HUES48 (cell line): ENCODE results near the gene MYH14.

ENCODE experiments used
- H3K27ac ChIP-seq: one replicate; pipeline ENCODE4 v1.7.0; 2013; ENCODE audit warnings: low read depth, low read length, inconsistent platforms
- H3K27me3 ChIP-seq: 2 replicates; pipeline ENCODE4 v1.6.1; 2013; ENCODE audit warnings: mild to moderate bottlenecking, low read length; ENCODE audit not compliant: control insufficient read depth, insufficient read depth
- H3K36me3 ChIP-seq: 2 replicates; pipeline ENCODE4 v1.6.1; 2013; ENCODE audit warnings: low read length; ENCODE audit not compliant: control insufficient read depth, insufficient read depth
- H3K4me1 ChIP-seq: 2 replicates; pipeline ENCODE4 v1.6.1; 2013; ENCODE audit warnings: mild to moderate bottlenecking, low read length; ENCODE audit not compliant: control insufficient read depth, insufficient read depth
- H3K4me3 ChIP-seq: 2 replicates; pipeline ENCODE4 v1.5.1; 2013; ENCODE audit warnings: mild to moderate bottlenecking, low read depth, low read length
- H3K9ac ChIP-seq: 2 replicates; pipeline ENCODE4 v1.6.1; 2013; ENCODE audit warnings: mild to moderate bottlenecking, low read depth, low read length, moderate library complexity
- H3K9me3 ChIP-seq: 2 replicates; pipeline ENCODE4 v1.6.1; 2013; ENCODE audit warnings: low read length; ENCODE audit not compliant: control insufficient read depth, insufficient read depth

Gene MYH14

GRCh38 chr19:50203281-50204080 is at the start of gene MYH14:
Gene MYH14, plus strand, starts transcription at chr19:50203622. Its CDS starts 6,744 bp downstream, at chr19:50210366.
- no peaks in the 10 kb centered on the region for H3K36me3 ChIP-seq
- H3K27ac ChIP-seq = no peak within 1 kb of the TSS
- peak within 1 kb of the TSS; percentile 61 for H3K4me3 ChIP-seq
- peaks cover 14% of the 10 kb centered on the region for H3K27me3 ChIP-seq
- H3K4me1 ChIP-seq = peaks cover 6% of the 10 kb centered on the region; the same call in 1 of the 2 replicates
- H3K9me3 ChIP-seq = no peaks in the 10 kb centered on the region
- H3K9ac ChIP-seq = no peak within 1 kb of the TSS

GRCh38 chr19:50154529-50154928 is 48.9 kb upstream of the MYH14 start:
- peaks cover 26% of the 10 kb centered on the region for H3K9me3 ChIP-seq
- H3K27ac ChIP-seq = no peak overlapping the region
- H3K9ac ChIP-seq = no peak overlapping the region
- no peak overlapping the region for H3K4me3 ChIP-seq
- no peaks in the 10 kb centered on the region for H3K4me1 ChIP-seq
- no peaks in the 10 kb centered on the region for H3K36me3 ChIP-seq
- no peaks in the 10 kb centered on the region for H3K27me3 ChIP-seq

GRCh38 chr19:50155520-50156109 is 47.8 kb upstream of the MYH14 start:
- H3K9me3 ChIP-seq = peaks cover 26% of the 10 kb centered on the region
- no peaks in the 10 kb centered on the region for H3K27me3 ChIP-seq
- H3K36me3 ChIP-seq = no peaks in the 10 kb centered on the region
- H3K9ac ChIP-seq = no peak overlapping the region
- no peaks in the 10 kb centered on the region for H3K4me1 ChIP-seq
- H3K27ac ChIP-seq = no peak overlapping the region
- no peak overlapping the region for H3K4me3 ChIP-seq

- Histone ChIP-seq H3K9ac (no peak overlapping the region), H3K36me3 (no peaks in the 10 kb centered on the region), H3K4me3 (no peak overlapping the region), H3K4me1 (no peaks in the 10 kb centered on the region), H3K27me3 (no peaks in the 10 kb centered on the region), H3K9me3 (peaks cover 29% of the 10 kb centered on the region), H3K27ac (no peak overlapping the region)
These were observed 44.8 kb upstream of the MYH14 start for GRCh38 chr19:50158577-50158976.

- Histone ChIP-seq H3K36me3 (no peaks in the 10 kb centered on the region), H3K4me3 (no peak overlapping the region), H3K4me1 (no peaks in the 10 kb centered on the region), H3K27me3 (no peaks in the 10 kb centered on the region), H3K9ac (no peak overlapping the region), H3K9me3 (peaks cover 30% of the 10 kb centered on the region), H3K27ac (no peak overlapping the region)
These were observed 44.3 kb upstream of the MYH14 start for GRCh38 chr19:50159078-50159477.

- no peak within 1 kb of the TSS for H3K27ac ChIP-seq
- no peak within 1 kb of the TSS for H3K9ac ChIP-seq
- H3K9me3 ChIP-seq = peaks cover 33% of the 10 kb centered on the region
- no peaks in the 10 kb centered on the region for H3K36me3 ChIP-seq
- H3K4me3 ChIP-seq = no peak within 1 kb of the TSS
- H3K4me1 ChIP-seq = no peaks in the 10 kb centered on the region
- H3K27me3 ChIP-seq = no peaks in the 10 kb centered on the region
These were observed 40.4 kb upstream of the MYH14 start, which contains the start of gene IZUMO2 for GRCh38 chr19:50162988-50163387. Gene IZUMO2, minus strand, starts transcription at chr19:50163281. Its CDS starts 87 bp downstream, at chr19:50163194.

GRCh38 chr19:50167314-50167721 is 36.1 kb upstream of the MYH14 start:
- H3K4me1 ChIP-seq = no peaks in the 10 kb centered on the region
- H3K9me3 ChIP-seq = peaks cover 34% of the 10 kb centered on the region
- H3K27ac ChIP-seq = no peak overlapping the region
- no peak overlapping the region for H3K4me3 ChIP-seq
- H3K36me3 ChIP-seq = no peaks in the 10 kb centered on the region
- H3K27me3 ChIP-seq = no peaks in the 10 kb centered on the region
- no peak overlapping the region for H3K9ac ChIP-seq

GRCh38 chr19:50171752-50172151 is 31.7 kb upstream of the MYH14 start:
- H3K36me3 ChIP-seq = no peaks in the 10 kb centered on the region
- no peak overlapping the region for H3K27ac ChIP-seq
- H3K4me3 ChIP-seq = no peak overlapping the region
- H3K9me3 ChIP-seq = peaks cover 40% of the 10 kb centered on the region
- no peaks in the 10 kb centered on the region for H3K4me1 ChIP-seq
- H3K9ac ChIP-seq = no peak overlapping the region
- no peaks in the 10 kb centered on the region for H3K27me3 ChIP-seq

- Histone ChIP-seq H3K4me3 (no peak overlapping the region), H3K36me3 (no peaks in the 10 kb centered on the region), H3K9me3 (peaks cover 38% of the 10 kb centered on the region), H3K9ac (no peak overlapping the region), H3K4me1 (no peaks in the 10 kb centered on the region), H3K27ac (no peak overlapping the region), H3K27me3 (no peaks in the 10 kb centered on the region)
These were observed 30.7 kb upstream of the MYH14 start for GRCh38 chr19:50172726-50173125.

GRCh38 chr19:50173127-50173526 is 30.3 kb upstream of the MYH14 start:
- no peak overlapping the region for H3K27ac ChIP-seq
- no peak overlapping the region for H3K9ac ChIP-seq
- no peaks in the 10 kb centered on the region for H3K4me1 ChIP-seq
- no peaks in the 10 kb centered on the region for H3K27me3 ChIP-seq
- peaks cover 38% of the 10 kb centered on the region for H3K9me3 ChIP-seq
- H3K4me3 ChIP-seq = no peak overlapping the region
- no peaks in the 10 kb centered on the region for H3K36me3 ChIP-seq

GRCh38 chr19:50174100-50174793 is 29.2 kb upstream of the MYH14 start:
- H3K27ac ChIP-seq = no peak overlapping the region
- peaks cover 36% of the 10 kb centered on the region for H3K9me3 ChIP-seq
- H3K4me3 ChIP-seq = no peak overlapping the region
- no peaks in the 10 kb centered on the region for H3K4me1 ChIP-seq
- no peaks in the 10 kb centered on the region for H3K27me3 ChIP-seq
- H3K9ac ChIP-seq = no peak overlapping the region
- no peaks in the 10 kb centered on the region for H3K36me3 ChIP-seq
